Activated gamma-delta T cell treated with anti-CD3 and anti-CD28 coated beads, Interleukin-2, amount 50 U/mL, for 16 hours (primary cell): ENCODE data around the gene UGT1A9.
"Not testable (repeated sequence)": the region's sequence is repeated elsewhere in the genome, so short reads cannot be mapped to it uniquely, and the experiment has no call there.

Source experiments
- DNase-seq: peaks from one replicate; pipeline ENCODE4 v3.0.0-alpha.2; 2020; ENCODE audit warnings: low read depth

The UGT1A9 gene

DNA sequence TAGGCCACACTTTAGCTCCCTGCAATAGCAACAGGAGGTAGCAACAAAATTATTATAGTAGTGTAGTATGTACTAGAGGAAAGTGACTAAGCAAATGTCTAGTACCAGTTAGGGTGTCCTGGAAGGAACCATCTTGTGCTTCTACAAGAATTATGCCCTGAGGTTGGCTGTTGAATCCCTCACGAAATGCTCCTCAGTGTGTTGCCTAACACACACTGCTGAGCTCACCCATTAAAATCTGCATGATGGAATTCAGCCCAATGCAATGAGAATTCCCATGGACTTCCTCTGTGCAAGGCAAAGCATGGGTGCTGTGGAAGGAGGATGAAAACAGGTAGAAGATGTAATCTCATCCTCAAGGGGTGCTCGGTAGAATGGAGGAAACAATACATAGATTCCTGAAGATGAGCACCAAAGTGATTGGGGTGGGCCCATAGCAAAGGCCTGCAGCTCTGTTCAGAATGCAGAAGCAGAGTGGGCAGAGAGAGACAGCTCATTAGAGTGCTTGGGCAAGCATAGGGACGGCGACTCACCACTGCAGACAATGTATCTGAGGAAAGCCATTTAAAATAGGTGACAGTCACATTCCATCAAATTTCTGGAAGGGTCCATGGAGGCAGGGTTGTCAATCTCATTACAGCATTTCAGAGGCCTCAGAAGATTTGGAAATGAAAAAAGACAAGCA lies 8.8 kb downstream of the UGT1A9 start:
- no peak for DNase-seq

DNA sequence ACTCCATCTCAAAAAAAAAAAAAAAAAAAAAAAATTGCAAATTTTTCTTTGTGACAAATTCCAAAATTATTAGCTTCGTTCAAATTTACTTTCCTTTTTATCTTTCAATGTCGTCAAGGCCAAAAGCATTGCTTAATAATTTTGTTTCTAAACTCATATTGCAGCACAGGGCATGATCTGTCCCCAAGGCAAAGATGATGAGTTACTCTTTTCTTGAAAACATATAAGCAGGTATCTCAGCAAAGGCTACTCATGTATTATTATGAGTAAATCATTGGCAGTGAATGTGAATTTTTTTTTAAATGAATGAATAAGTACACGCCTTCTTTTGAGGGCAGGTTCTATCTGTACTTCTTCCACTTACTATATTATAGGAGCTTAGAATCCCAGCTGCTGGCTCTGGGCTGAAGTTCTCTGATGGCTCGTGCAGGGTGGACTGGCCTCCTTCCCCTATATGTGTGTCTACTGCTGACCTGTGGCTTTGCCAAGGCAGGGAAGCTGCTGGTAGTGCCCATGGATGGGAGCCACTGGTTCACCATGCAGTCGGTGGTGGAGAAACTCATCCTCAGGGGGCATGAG lies 9.9 kb downstream of the UGT1A9 start, which contains the start of gene UGT1A7:
Gene UGT1A7, plus strand, starts transcription at position 381 of the 579 bp plus-strand sequence. Its CDS starts 37 bp downstream, at position 418.
- DNase-seq = no peak

DNA sequence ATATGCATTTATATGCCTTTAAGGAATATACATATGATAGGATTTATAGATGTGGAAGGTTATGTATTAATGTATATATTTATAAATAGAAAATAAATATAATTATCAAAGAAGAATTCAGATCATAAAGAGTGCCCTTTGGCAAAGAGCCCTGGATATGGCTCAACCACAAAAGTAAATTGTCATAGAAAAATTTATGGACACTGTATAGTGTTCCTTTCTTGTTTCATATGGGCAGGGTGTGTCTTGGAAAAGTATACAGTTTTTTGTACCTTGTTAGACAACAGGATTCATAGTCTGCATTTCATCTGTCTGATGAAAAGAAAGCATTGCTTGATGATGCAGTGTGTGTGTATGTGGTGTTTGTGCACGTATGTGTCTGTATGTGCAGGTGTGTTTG lies 12.9 kb downstream of the UGT1A9 start:
- DNase-seq = no peak

DNA sequence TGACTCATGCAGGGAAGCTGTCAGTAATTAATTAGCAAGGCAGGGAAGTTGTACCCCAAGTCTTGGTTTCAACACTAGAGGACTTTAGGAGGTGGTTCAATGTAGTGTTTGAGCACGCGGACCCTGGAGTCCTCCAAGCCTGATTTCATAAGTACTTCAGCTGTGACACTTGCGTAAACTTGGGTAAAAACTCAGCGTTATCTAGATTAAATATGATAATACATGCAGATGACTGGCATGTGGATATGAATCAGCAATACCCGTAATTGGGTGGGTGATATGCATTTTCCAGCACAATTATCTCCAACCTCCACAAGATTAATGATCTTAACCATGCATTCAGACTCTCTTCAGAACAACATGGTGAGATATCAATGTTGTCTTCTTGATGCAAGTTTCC lies 15.2 kb downstream of the UGT1A9 start:
- DNase-seq = no peak

DNA sequence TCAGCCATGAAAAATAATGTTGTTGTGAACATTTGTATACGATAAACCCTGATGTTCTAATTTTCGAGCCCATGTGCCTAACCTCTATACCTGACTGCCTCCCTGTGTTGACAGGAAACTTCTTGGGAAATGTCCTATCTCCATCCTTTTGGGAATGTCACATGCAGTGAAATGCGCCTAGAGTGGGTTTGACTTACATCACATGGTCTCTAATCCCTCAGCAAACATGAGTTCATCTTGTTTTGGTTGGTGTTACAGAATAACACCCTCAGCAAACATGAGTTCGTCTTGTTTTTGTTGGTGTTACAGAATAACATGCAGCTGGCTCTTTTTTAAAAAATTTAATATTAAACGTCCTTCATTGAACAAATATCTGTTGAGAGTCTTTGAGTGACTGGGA lies 16.6 kb downstream of the UGT1A9 start:
- no peak for DNase-seq

DNA sequence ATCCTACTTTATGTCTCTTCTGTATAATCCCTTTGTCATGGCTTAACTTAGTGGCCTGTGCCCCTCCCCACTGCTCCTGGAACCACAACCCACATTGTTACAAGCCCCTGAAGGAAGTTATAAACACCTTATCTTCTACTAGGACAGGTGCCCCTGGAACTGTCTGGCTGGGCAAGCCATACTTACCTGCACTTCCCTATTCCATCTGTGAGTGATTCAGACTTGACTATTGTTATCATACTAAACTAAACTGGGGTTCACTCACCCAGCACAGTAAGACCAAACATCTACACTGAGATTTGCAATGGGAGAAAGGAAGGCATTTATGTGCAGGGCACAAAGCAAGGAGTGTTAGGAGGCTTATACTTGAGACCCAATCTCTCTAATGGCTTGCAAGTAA lies 17.3 kb downstream of the UGT1A9 start:
- no peak for DNase-seq

DNA sequence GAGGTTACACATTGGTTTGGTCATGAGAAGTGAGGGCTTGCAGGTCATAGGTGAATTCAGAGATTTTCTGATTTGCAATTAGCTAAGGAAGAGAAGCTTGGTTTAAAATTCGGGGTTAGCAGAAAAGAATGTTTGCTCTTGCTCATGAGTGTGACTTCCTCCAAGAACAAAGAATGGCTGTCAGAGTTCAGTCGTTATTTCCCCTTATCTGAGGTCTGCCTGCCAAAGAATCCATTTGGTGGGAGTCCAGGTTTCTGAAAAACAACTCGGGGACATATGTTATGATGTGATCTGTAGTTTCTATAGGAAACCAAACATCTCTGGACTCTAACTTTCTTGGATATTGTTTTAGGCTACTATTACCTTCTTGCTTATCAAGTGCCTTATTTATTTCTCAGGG lies 17.8 kb downstream of the UGT1A9 start:
- DNase-seq = no peak

DNA sequence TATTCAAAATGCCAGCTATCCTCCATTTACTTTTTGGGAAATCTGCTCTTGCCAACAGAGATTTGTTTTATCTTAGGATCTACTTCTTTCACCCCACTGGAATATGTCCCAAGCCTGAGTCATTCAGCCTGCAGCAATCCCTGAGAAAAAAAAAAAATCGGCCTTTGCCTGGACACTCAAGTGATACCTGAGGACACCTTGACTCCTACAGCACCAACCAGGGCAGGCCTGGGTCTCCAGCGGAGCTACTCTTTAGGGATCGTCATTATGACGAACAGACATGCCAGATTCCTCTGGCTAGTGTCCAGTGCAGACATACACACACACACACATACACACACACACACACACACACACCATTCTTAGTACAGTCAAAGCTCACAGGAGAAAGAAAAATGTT lies 18.7 kb downstream of the UGT1A9 start:
- DNase-seq = no peak

DNA sequence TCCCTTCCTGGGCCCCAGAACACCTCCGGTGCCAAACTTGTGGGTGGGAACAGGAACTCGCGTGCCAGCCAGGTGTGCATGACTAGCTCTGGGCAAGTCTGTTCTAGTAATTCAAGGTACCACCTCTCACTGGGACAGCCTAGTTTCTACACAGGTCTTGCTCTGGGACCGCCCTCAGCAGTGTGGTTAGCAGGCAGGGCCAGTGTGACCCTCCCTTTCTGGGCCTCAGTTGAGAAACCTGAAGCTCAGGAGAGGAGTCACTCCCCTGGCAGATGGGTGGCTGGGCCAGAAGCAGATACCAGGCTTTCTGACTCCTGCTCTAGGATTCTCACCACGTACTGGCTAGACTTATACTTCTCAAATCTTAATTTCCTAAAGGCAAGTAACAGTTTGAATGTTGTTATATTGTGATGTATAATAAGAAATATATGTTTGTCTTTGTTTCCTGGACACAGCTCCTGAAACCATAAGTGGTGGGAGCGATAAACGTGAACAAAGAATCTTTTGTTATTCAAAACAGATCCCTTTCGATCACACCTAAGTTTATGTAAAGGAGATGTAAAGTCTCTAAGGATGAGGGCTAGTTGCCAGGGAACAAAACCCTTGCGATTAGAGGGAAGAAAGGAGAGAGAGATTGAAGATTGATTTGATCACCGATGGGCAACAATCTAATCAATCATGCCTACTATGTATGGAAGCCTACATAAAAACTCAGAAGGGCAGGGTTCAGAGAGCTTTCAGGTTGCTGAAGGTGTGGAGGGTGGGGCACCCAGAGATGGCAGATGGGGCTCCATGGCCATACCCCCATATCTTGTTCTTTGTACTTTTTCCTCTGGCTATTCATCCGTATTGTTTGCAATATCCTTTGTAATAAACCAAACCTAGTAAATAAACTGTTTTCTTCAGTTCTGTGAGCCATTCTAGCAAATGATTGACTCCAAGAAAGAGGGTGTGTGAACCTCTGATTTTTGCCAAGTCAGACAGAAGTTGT lies 20.0 kb downstream of the UGT1A9 start:
- DNase-seq = no peak

DNA sequence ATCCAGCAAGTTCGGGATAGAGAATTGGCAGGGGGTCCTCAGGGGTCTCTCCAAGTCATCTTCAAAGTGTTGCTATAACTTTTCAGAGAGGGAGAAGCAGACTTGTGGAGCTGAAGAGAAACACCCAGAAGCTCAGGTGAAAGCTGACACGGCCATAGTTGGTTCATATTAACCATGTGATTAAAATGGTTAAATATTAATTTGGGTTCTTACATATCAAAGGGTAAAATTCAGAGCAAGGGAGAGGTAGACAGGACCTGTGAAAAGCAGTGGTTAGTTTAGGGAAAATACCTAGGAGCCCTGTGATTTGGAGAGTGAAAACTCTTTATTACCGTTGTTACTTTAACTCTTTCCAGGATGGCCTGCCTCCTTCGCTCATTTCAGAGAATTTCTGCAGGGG lies 20.9 kb downstream of the UGT1A9 start, which contains the start of gene UGT1A6:
Gene UGT1A6, plus strand, starts transcription at position 243 of the 400 bp plus-strand sequence. Its CDS starts 115 bp downstream, at position 358.
- no peak for DNase-seq

DNA sequence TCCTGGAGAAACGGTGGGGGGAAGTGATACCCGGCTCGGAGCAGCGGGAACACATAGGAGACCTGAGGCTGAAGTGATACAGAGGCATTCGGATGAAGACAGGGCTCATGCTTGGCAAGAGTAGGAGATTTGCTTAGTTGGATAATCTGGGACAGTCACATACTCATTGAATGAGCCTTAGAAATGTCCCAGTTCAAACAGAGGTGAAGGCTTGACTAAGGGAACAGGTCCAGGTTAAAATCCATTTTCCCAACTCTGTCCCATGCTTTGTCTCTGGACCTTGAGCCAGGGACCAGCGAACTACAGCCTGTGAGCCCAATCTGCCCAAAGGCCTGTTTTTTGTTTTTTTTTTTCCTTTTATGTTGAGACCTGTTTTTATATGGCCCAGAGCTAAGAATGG lies 22.3 kb downstream of the UGT1A9 start:
- no peak for DNase-seq

DNA sequence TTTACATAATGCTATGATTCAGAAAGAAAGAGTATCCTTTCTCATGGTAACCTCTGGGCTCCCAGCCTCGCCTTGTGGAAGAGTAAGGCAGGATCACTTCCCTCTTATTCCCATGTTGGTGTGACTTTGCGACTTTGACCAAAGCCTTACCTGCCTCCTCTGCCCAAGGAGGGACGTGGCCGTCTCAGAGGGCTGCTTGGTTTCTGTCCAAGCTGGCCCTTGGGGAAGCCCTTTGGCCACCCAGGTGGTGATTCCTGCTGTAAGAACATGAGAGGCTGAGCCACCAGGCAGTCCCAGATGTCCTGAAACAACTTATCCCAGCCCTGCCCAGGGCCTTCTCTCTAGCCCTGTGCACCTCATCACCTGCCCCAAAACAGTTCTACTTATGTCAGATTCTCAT lies 27.0 kb downstream of the UGT1A9 start:
- no peak for DNase-seq

DNA sequence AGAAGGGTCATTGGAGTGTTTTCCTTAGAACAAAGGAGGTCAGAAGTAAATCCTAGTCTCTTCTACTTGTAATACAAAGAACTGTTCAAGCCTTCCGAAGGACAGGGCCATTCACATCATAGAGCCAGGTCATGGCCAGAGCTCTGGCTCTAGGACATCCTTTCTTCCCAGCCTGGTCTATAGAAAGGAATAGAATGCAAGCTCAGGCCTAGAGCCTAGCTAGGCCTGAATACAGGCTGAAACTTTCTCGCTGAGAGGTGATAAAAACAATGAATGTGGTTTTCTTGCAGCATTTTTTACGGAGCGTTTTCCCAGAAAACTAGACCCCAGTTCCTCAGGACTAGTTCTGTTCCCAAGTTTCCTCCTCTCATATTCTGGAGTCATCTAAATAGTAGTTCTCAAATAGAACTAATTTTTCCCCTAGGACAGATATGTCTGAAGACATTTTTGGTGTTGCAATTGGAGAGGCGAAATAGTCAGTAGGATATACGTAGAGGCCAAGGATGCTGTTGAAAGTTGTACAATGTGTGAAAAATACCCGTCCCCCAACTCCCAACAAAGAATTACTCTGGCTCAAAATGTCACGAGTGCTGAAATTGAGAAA lies 27.8 kb downstream of the UGT1A9 start:
- no peak for DNase-seq

DNA sequence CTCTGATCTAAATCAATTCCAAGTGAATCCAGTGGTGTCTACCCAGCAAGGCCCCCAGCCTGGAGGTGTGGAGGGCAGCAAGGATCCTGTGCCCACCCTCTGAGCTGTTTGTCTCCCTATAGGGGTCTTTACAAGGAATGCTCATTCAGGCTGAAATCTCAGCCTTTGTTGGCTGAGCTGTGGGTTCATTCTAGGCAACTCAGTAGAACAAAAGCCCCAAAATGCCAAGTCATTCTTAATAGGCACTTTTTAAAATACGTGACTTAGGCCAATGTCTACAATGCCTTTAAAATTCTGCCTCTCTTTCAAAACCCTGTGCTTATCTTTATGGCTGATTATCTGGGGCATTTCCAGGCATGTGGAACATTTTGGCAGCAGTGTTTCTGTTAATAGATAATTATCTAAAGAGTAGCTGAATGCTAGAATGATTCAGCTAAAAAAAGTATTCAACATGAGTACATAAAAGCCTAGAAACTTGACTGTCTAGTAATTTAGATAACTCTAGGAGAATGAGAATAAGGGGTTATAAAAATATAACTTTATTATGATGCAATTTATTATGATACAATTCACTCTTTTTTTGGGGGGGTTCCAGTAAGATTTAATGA lies 28.4 kb downstream of the UGT1A9 start:
- DNase-seq = no peak

DNA sequence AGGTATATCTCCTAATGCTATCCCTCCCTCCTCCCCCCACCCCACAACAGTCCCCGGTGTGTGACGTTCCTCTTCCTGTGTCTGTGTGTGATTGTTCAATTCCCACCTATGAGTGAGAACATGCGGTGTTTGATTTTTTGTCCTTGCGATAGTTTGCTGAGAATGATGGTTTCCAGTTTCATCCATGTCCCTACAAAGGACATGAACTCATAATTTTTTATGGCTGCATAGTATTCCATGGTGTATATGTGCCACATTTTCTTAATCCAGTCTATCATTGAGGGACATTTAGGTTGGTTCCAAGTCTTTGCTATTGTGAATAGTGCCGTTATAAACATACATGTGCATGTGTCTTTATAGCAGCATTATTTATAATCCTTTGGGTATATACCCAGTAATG lies 29.1 kb downstream of the UGT1A9 start:
- DNase-seq = not testable (repeated sequence)

DNA sequence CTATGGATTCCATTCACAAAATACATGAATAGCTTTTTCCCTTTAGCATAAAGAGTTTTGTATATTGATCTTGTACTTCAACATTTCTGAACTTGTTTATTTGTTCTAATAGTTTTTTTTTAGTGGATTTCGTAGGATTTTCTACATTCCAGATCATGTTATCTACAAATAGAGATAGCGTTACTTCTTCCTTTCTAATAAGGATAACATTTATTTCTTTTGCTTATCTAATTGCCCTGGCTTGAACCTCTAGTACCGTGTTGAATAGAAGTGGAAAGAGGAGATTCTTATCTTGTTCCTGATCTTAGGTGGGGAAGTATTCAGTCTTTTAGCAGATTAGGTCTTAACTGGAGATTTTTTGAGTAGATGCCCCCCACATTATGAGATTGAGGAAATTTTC lies 30.5 kb downstream of the UGT1A9 start:
- no peak for DNase-seq

DNA sequence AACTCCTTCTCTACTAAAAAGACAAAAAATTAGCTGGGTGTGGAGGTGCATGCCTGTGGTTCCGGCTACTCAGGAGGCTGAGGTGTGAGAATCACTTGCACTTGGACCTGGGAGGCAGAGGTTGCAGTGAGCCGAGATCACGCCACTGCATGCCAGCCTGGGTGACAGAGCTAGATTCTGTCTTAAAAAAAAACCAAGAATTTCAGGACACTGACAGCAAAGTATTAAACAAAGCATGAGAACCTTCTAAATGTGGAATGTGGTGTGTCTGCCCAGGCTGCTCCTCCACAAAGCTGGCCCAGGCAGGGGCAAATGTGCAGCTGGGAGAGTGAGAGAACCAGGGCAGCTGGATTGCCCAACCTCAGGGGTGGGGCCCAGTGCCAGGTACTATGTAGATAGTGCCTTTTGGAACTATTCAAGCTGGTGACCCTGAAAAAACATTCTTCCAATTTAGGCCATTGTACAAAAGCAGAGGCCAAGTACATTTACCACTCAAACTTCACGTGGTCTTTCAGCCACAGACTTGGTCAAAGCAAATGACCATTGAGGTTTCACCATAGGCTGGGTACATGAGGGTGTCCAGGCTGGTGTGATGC lies 34.3 kb downstream of the UGT1A9 start:
- DNase-seq = no peak

DNA sequence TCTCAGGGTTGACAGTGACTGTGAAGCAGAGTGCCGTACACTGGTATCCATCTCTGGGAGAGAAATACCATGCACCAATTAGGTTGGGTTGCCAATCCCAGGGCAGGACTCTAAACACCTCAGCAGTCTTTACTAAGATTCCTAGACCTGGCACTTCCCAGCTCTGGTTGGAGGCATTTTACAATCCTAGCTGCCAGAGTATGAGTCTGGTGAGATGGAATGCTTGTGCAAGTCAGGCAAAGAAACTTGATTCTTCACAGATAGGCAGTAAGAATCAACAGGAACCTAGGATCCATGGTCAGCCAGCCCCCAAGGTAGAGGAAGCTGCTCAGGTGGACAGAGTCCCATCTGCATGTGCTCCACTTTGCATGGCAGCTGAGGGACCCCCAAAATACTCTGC lies 35.0 kb downstream of the UGT1A9 start:
- DNase-seq = no peak

DNA sequence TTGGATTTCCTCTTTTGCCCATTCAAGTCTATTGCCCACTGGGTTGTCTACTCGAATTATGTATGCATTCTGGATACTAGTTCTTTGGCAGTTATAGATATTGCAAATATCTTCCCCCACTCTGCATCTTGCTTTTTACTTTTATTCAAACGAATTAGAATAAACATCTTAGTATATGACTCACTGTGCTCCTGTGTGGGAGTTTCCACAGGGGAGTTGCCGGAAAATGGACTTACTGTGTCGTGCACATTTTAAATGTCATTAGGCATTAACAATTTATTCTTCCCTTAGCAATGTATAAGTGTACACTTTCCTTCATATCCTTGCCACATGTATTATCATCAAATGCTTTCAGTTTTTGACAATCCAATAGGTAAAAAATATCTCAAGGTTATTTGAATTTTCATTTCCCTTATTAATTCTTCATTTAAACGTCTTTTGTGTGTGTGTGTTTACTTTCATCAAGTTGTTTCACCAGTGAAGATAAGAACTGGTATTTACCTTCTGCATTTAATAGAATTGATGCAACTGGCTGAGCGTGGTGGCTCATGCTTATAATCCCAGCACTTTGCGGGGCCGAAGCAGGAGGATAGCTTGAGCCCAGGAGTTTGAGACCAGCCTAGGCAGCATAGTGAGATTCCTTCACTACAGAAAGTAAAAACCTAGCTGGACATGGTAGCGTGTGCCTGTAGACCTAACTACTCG lies 36.4 kb downstream of the UGT1A9 start:
- no peak for DNase-seq

DNA sequence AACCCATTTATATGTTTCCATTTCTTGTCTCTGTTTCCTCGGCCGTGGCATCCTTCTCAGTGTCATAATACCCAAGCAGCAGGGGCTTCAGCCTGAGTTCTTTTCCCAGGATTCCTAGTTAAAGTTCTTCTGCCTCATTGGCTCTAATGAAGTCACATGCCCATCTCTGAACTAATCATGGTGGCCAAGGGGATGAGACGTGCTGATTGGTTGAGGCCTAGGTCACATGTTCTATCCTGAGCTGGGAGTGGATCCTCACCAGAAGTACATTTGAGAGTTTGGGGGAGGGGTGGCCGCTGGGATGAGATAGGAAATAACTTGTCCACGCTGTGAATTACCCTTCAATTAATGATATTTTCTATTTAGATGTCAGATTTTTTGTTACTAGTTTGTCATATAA lies 37.2 kb downstream of the UGT1A9 start:
- no peak for DNase-seq
